ENCODE measurements around the gene HDGF. TPM values are rescaled to one million over a fixed set of nuclear protein-coding genes. Genes with fewer than 3 reads are reported as not detected.

The HDGF gene
- total and polyA plus RNA-seq, 2 of the 8 experiments (the other 6 are each of a cell fraction or from before 2014, with no cell fraction given), result 145 to 391 TPM

GRCh38 chr1:156752843-156753482, 1.5 kb upstream of the HDGF start:
- no peak overlapping the region for H3K14ac ChIP-seq (ENCODE audit: insufficient read length)
- H2BK5ac ChIP-seq (ENCODE audit: low read depth, low read length), result no peak overlapping the region
- H3K23ac ChIP-seq (ENCODE audit: insufficient read length), result no peak overlapping the region
- peaks cover 4% of the 10 kb centered on the region; the same call in 1 of the 2 replicates for H3K23me2 ChIP-seq (ENCODE audit: low read depth, low read length)
- H2AK5ac ChIP-seq (ENCODE audit: low read depth, low read length), result no peak overlapping the region
- no peak overlapping the region for H3K4ac ChIP-seq (replicated peaks; ENCODE audit: insufficient read length, low read depth, low read length)
- no peak overlapping the region for H4K8ac ChIP-seq (ENCODE audit: extremely low read depth, insufficient read depth, low read length)
- H3K9me3 ChIP-seq (ENCODE audit: insufficient read depth in 2 of 2, low read depth in 1 of 2, low read length in 1 of 2), result no peaks in the 10 kb centered on the region
- H2BK20ac ChIP-seq (ENCODE audit: low read length), result no peak overlapping the region
- H4K5ac ChIP-seq (ENCODE audit: insufficient read length, low read depth, low read length), result no peak overlapping the region
- no peaks in the 10 kb centered on the region for H3K27me3 ChIP-seq (replicated peaks in 1 of 4; ENCODE audit: control insufficient read depth in 3 of 4, extremely low read depth in 1 of 4, insufficient read depth in 3 of 4, low read length in 3 of 4)
- POLR2A ChIA-PET (ENCODE audit: partially characterized antibody), result interaction anchor here (0.9 to 8.8 kb wide), 14 partner anchors 8 to 111 kb away, joined by 3 to 121 read pairs (median 8); partner anchors contain the start of genes BCAN, ISG20L2, METTL25B and MRPL24
- WGBS, 2 experiments (ENCODE audit: extremely low coverage in 1 of 2, insufficient coverage in 1 of 2, insufficient read length in 1 of 2, insufficient replicate concordance in 2 of 2, low coverage in 1 of 2, low lambda C conversion rate in 2 of 2, missing lambda C conversion rate in 1 of 2), result 46% methylated on average over 1 of the region's 1 CpG; no CpG with 5 or more reads in 1 of the 2 experiments
- no peak overlapping the region for H2BK120ac ChIP-seq (replicated peaks; ENCODE audit: low read depth, low read length)
- DNase-seq (ENCODE audit: low read depth in 1 of 2, low spot score in 2 of 2), result no peak
- peaks cover 18 to 32% (median 22%) of the 10 kb centered on the region in 4 experiments for H3K4me1 ChIP-seq (replicated peaks in 1 of 4; ENCODE audit: control insufficient read depth in 3 of 4, insufficient read depth in 4 of 4, low read length in 3 of 4)
- no peak overlapping the region for H3K27ac ChIP-seq (ENCODE audit: low read depth, low read length)
- no peaks in the 10 kb centered on the region for H3K36me3 ChIP-seq (ENCODE audit: control insufficient read depth in 2 of 4, insufficient read depth in 4 of 4, low read length in 3 of 4)
- no peak overlapping the region for H2AFZ ChIP-seq (ENCODE audit: low read length)
- peaks cover 0 to 3% of the 10 kb centered on the region in 2 experiments for H4K20me1 ChIP-seq (replicated peaks in 1 of 2; ENCODE audit: control insufficient read depth in 1 of 2, insufficient read depth in 2 of 2, low read length in 2 of 2)
- H3K56ac ChIP-seq (replicated peaks; ENCODE audit: insufficient read length, low read depth, low read length), result no peak overlapping the region
- H2BK15ac ChIP-seq (ENCODE audit: low read length), result no peak overlapping the region
- H3K18ac ChIP-seq (ENCODE audit: extremely low read depth, low read length), result no peak overlapping the region
- peaks cover 9% of the 10 kb centered on the region for H3K79me1 ChIP-seq (ENCODE audit: low read depth, low read length)
- no peak overlapping the region for H4K91ac ChIP-seq (replicated peaks; ENCODE audit: insufficient read length, low read length)
- H2BK12ac ChIP-seq (ENCODE audit: low read depth, low read length), result no peak overlapping the region
- H3K4me2 ChIP-seq (ENCODE audit: insufficient read depth in 1 of 2, low read depth in 2 of 2, low read length in 2 of 2), result peak overlapping the region; percentile 63 to 73
- no peak overlapping the region; a peak in 1 of 7 replicates for H3K9ac ChIP-seq (replicated peaks in 1 of 4; ENCODE audit: extremely low read depth in 1 of 4, low read depth in 3 of 4, low read length in 3 of 4)
- CTCF ChIA-PET (ENCODE audit: partially characterized antibody), result interaction anchor here (0.8 to 3.2 kb wide), 14 partner anchors 10 to 125 kb away, joined by 3 to 26 read pairs (median 4); partner anchors contain the start of genes ISG20L2, METTL25B, NTRK1 and PRCC
- FAIRE-seq, result no peak
- peaks cover 23 to 47% of the 10 kb centered on the region in 2 experiments for H3K79me2 ChIP-seq (ENCODE audit: control insufficient read depth in 1 of 2, insufficient read depth in 2 of 2, low read length in 2 of 2)
- peak overlapping the region; percentile 3 to 100 (median 88); a peak in 7 of 8 replicates for H3K4me3 ChIP-seq (ENCODE audit: extremely low read depth in 1 of 4, insufficient read depth in 2 of 4, low read depth in 3 of 4, low read length in 4 of 4)
- TF ChIP-seq CHD1 (IDR thresholded peaks at IDR 0.05; ENCODE audit: low read depth, low read length) (no peak), BACH1 (IDR thresholded peaks at IDR 0.05; ENCODE audit: low read length) (no peak), RFX5 (IDR thresholded peaks at IDR 0.05; ENCODE audit: borderline replicate concordance, low read depth, low read length) (no peak)

All from H1 (cell line).